Measurements from ENCODE around the gene DCT. TPM values are rescaled to one million over a fixed set of nuclear protein-coding genes. Genes with fewer than 3 reads are reported as not detected.

DCT gene
- total RNA-seq, 4 donors from 2014 or later = 39.4 to 122 (median 81.7) TPM

- Histone ChIP-seq H3K4me3 (no peak overlapping the region), H3K27ac (no peak overlapping the region), H3K27me3 (peaks cover 3% of the 10 kb centered on the region), H3K9me3 (no peaks in the 10 kb centered on the region), H3K36me3 (no peaks in the 10 kb centered on the region), H3K4me1 (no peaks in the 10 kb centered on the region)
- WGBS = 22% methylated on average over 1 of the region's 1 CpG
- TF ChIP-seq POLR2A (IDR thresholded peaks at IDR 0.05) (no peak), CTCF (IDR thresholded peaks at IDR 0.05) (no peak), POLR2AphosphoS5 (IDR thresholded peaks at IDR 0.05) (no peak), EP300 (IDR thresholded peaks at IDR 0.05) (no peak)
- no peak for DNase-seq (ENCODE audit: low spot score in 2 of 2)
Measured at GRCh38 chr13:94419925-94420305, 59.6 kb downstream of the DCT start.

GRCh38 chr13:94419304-94419924, 60.1 kb downstream of the DCT start:
- H3K27ac ChIP-seq = no peak overlapping the region
- H3K4me3 ChIP-seq = no peak overlapping the region
- no peaks in the 10 kb centered on the region for H3K4me1 ChIP-seq
- TF ChIP-seq EP300 (IDR thresholded peaks at IDR 0.05) = no peak
- no peak for TF ChIP-seq POLR2A (IDR thresholded peaks at IDR 0.05)
- TF ChIP-seq CTCF (IDR thresholded peaks at IDR 0.05) = no peak
- no peak for TF ChIP-seq POLR2AphosphoS5 (IDR thresholded peaks at IDR 0.05)
- 71% methylated on average over 1 of the region's 1 CpG for WGBS
- no peak for DNase-seq (ENCODE audit: low spot score in 2 of 2)
- H3K36me3 ChIP-seq = no peaks in the 10 kb centered on the region
- H3K9me3 ChIP-seq = no peaks in the 10 kb centered on the region
- peaks cover 3% of the 10 kb centered on the region for H3K27me3 ChIP-seq

- Histone ChIP-seq H3K27ac (no peak overlapping the region), H3K4me3 (no peak overlapping the region), H3K36me3 (no peaks in the 10 kb centered on the region), H3K9me3 (no peaks in the 10 kb centered on the region), H3K27me3 (peaks cover 3% of the 10 kb centered on the region), H3K4me1 (no peaks in the 10 kb centered on the region)
- TF ChIP-seq CTCF (IDR thresholded peaks at IDR 0.05) = no peak
- TF ChIP-seq EP300 (IDR thresholded peaks at IDR 0.05) = no peak
- TF ChIP-seq POLR2A (IDR thresholded peaks at IDR 0.05) = no peak
- TF ChIP-seq POLR2AphosphoS5 (IDR thresholded peaks at IDR 0.05) = no peak
- DNase-seq (ENCODE audit: low spot score in 2 of 2) = no peak
Measured at GRCh38 chr13:94417294-94417693, 62.2 kb downstream of the DCT start.

GRCh38 chr13:94416454-94417080, 62.9 kb downstream of the DCT start:
- H3K4me3 ChIP-seq = no peak overlapping the region
- no peaks in the 10 kb centered on the region for H3K4me1 ChIP-seq
- no peaks in the 10 kb centered on the region for H3K36me3 ChIP-seq
- no peaks in the 10 kb centered on the region for H3K9me3 ChIP-seq
- peaks cover 3% of the 10 kb centered on the region for H3K27me3 ChIP-seq
- H3K27ac ChIP-seq = no peak overlapping the region
- 62% methylated on average over 7 of the region's 7 CpGs for WGBS
- TF ChIP-seq CTCF (IDR thresholded peaks at IDR 0.05) (no peak), POLR2AphosphoS5 (IDR thresholded peaks at IDR 0.05) (no peak), EP300 (IDR thresholded peaks at IDR 0.05) (no peak), POLR2A (IDR thresholded peaks at IDR 0.05) (no peak)
- no peak for DNase-seq (ENCODE audit: low spot score in 2 of 2)

- TF ChIP-seq POLR2A (IDR thresholded peaks at IDR 0.05) (no peak), EP300 (IDR thresholded peaks at IDR 0.05) (no peak), CTCF (IDR thresholded peaks at IDR 0.05) (no peak), POLR2AphosphoS5 (IDR thresholded peaks at IDR 0.05) (no peak)
- H3K27ac ChIP-seq = no peak overlapping the region
- peaks cover 3% of the 10 kb centered on the region for H3K27me3 ChIP-seq
- whole genome bisulfite sequencing = 67% methylated on average over 7 of the region's 7 CpGs
- H3K4me1 ChIP-seq = no peaks in the 10 kb centered on the region
- no peak overlapping the region for H3K4me3 ChIP-seq
- H3K36me3 ChIP-seq = no peaks in the 10 kb centered on the region
- no peaks in the 10 kb centered on the region for H3K9me3 ChIP-seq
- DNase-seq (ENCODE audit: low spot score in 2 of 2) = no peak
Measured at GRCh38 chr13:94415500-94416237, 63.8 kb downstream of the DCT start.
